ENCODE results near the gene AP2A2. TPM values are rescaled to one million over a fixed set of nuclear protein-coding genes. Genes with fewer than 3 reads are reported as not detected.

AP2A2 gene
- total and polyA plus RNA-seq, 2 of the 4 experiments (the other 2 are of a cell fraction): 19.9 to 49.0 TPM

- peaks cover 9% of the 10 kb centered on the region for H4K20me1 ChIP-seq (ENCODE audit: insufficient read depth, low read length)
- dilution Hi-C loops (cut with HindIII; ENCODE audit: low sequenced_read_pairs, unreplicated experiment): no loop called here
Measured at GRCh38 chr11:921921-922678, 3.6 kb upstream of the AP2A2 start.

More at GRCh38 chr11:921921-922678, 3.6 kb upstream of the AP2A2 start:
- H2BK15ac ChIP-seq (ENCODE audit: low read depth, low read length): no peak overlapping the region
- no peaks in the 10 kb centered on the region for H3K27me3 ChIP-seq (ENCODE audit: control insufficient read depth, insufficient read depth, low read length)
- H3K14ac ChIP-seq (replicated peaks; ENCODE audit: low read depth, low read length): no peak overlapping the region
- H3K9ac ChIP-seq (ENCODE audit: low read depth, low read length): no peak overlapping the region
- peak overlapping the region; percentile 65 for H2AK9ac ChIP-seq (replicated peaks; ENCODE audit: low read depth, low read length, poor library complexity)
- no peak overlapping the region for H3K4ac ChIP-seq (ENCODE audit: low read depth, low read length)
- no peak overlapping the region for H3K4me3 ChIP-seq (ENCODE audit: insufficient read depth, low read depth, low read length)
- in situ Hi-C loops (cut with MboI; ENCODE audit: low sequenced_read_pairs) (no loop called here), intact Hi-C loops (cut with micrococcal nuclease) (no loop called here)
- POLR2A ChIA-PET (ENCODE audit: unreplicated experiment): no interaction called here
- TF ChIP-seq BHLHE40 (IDR thresholded peaks at IDR 0.05; ENCODE audit: low read depth, low read length): no peak
- TF ChIP-seq USF2 (IDR thresholded peaks at IDR 0.05; ENCODE audit: low read depth, low read length): no peak
- no peak for TF ChIP-seq RAD21 (IDR thresholded peaks at IDR 0.05; ENCODE audit: low read length)
- TF ChIP-seq ELK1 (IDR thresholded peaks at IDR 0.05; ENCODE audit: borderline replicate concordance, low read depth, low read length): no peak
- no peak for TF ChIP-seq CEBPB (IDR thresholded peaks at IDR 0.05; ENCODE audit: low read depth, low read length)
- no peak for TF ChIP-seq SMC3 (IDR thresholded peaks at IDR 0.05; ENCODE audit: low read depth, low read length)
- TF ChIP-seq NFE2L2 (IDR thresholded peaks at IDR 0.05; ENCODE audit: low read depth, low read length): no peak
- TF ChIP-seq POLR2A (IDR thresholded peaks at IDR 0.05; ENCODE audit: low read depth, low read length): no peak
- TF ChIP-seq MAZ (IDR thresholded peaks at IDR 0.05; ENCODE audit: borderline replicate concordance, low read depth, low read length): no peak
- TF ChIP-seq RCOR1 (IDR thresholded peaks at IDR 0.05; ENCODE audit: insufficient replicate concordance, low read length): no peak
- no peak for TF ChIP-seq FOS (IDR thresholded peaks at IDR 0.05; ENCODE audit: low read depth, low read length)
- TF ChIP-seq MXI1 (IDR thresholded peaks at IDR 0.05; ENCODE audit: borderline replicate concordance, low read depth, low read length): no peak
- TF ChIP-seq CHD1 (IDR thresholded peaks at IDR 0.05; ENCODE audit: low read depth, low read length): no peak
- TF ChIP-seq RFX5 (IDR thresholded peaks at IDR 0.05; ENCODE audit: low read depth, low read length): no peak
- no peak for TF ChIP-seq MAFK (IDR thresholded peaks at IDR 0.05; ENCODE audit: low read depth, low read length)
- no peak overlapping the region for H3K56ac ChIP-seq (ENCODE audit: extremely low read depth, insufficient read depth, low read length)
- no peak overlapping the region for H2BK120ac ChIP-seq (ENCODE audit: low read depth, low read length)
- H4K8ac ChIP-seq (ENCODE audit: low read depth in 2 of 2, low read length in 2 of 2): no peak overlapping the region
- CTCF ChIA-PET: no interaction called here
- H3K79me1 ChIP-seq (ENCODE audit: low read depth in 1 of 2, low read length in 2 of 2): peaks cover 4 to 9% of the 10 kb centered on the region in 2 experiments; a peak in 2 of 4 replicates
- H2AFZ ChIP-seq (replicated peaks; ENCODE audit: low read length, poor library complexity): peak overlapping the region; percentile 49
- ATAC-seq (ENCODE audit: low read depth) (no peak), DNase-seq (no peak)
- no peaks in the 10 kb centered on the region for H3K9me3 ChIP-seq (ENCODE audit: control insufficient read depth, insufficient read depth, low read length)
- H4K91ac ChIP-seq (ENCODE audit: insufficient read depth, low read depth, low read length): no peak overlapping the region
- H3K36me3 ChIP-seq (ENCODE audit: control insufficient read depth, insufficient read depth, low read length): peaks cover 2% of the 10 kb centered on the region; the same call in 1 of the 2 replicates
- 0 out of 2 replicates have a peak, but pooled peaks cover 2% of the 10 kb centered on the region for H3K9me1 ChIP-seq (ENCODE audit: insufficient read depth, low read length)
- H3K18ac ChIP-seq (ENCODE audit: low read depth, low read length): no peak overlapping the region
- no peak overlapping the region for H3K23ac ChIP-seq (ENCODE audit: low read depth, low read length)
- 50% methylated on average over 6 of the region's 15 CpGs; no CpG with 5 or more reads in 1 of the 2 experiments for WGBS, 2 experiments (ENCODE audit: extremely low coverage in 2 of 2, insufficient read length in 1 of 2)
- H2BK20ac ChIP-seq (ENCODE audit: low read depth, low read length): no peak overlapping the region
- H3K4me1 ChIP-seq (ENCODE audit: control insufficient read depth, insufficient read depth, low read length): peaks cover 4% of the 10 kb centered on the region
- no TSS peak for BruUV-seq (replicated peaks)
- no peak overlapping the region for H3K27ac ChIP-seq (ENCODE audit: insufficient read depth, low read length)
- no peak overlapping the region for H2AK5ac ChIP-seq (ENCODE audit: low read depth, low read length)
- H2BK5ac ChIP-seq (ENCODE audit: low read depth, low read length, poor library complexity, severe bottlenecking): no peak overlapping the region
- no peak overlapping the region for H4K5ac ChIP-seq (ENCODE audit: low read depth, low read length)
- no peak overlapping the region for H3K4me2 ChIP-seq (ENCODE audit: low read depth, low read length)

Measured in IMR-90 (cell line).